GM12801 (cell line): ENCODE results near the gene COL13A1.

ENCODE experiments used
- CTCF ChIP-seq: IDR thresholded peaks from one replicate; pipeline ENCODE4 v1.5.1; 2011; ENCODE audit warnings: control low read depth; ENCODE audit not compliant: insufficient read length; ENCODE audit errors: extremely low read depth

COL13A1 gene

GRCh38 chr10:69760072-69760471 is 41.6 kb upstream of the COL13A1 start:
- no peak for TF ChIP-seq CTCF

- no peak for TF ChIP-seq CTCF
These were observed 40.4 kb upstream of the COL13A1 start for GRCh38 chr10:69761320-69761719.

GRCh38 chr10:69766161-69766910 is 35.4 kb upstream of the COL13A1 start:
- no peak for TF ChIP-seq CTCF

- TF ChIP-seq CTCF: no peak
These were observed 33.9 kb upstream of the COL13A1 start for GRCh38 chr10:69767793-69768192.

- no peak for TF ChIP-seq CTCF
These were observed 33.3 kb upstream of the COL13A1 start for GRCh38 chr10:69768386-69768785.

DNA sequence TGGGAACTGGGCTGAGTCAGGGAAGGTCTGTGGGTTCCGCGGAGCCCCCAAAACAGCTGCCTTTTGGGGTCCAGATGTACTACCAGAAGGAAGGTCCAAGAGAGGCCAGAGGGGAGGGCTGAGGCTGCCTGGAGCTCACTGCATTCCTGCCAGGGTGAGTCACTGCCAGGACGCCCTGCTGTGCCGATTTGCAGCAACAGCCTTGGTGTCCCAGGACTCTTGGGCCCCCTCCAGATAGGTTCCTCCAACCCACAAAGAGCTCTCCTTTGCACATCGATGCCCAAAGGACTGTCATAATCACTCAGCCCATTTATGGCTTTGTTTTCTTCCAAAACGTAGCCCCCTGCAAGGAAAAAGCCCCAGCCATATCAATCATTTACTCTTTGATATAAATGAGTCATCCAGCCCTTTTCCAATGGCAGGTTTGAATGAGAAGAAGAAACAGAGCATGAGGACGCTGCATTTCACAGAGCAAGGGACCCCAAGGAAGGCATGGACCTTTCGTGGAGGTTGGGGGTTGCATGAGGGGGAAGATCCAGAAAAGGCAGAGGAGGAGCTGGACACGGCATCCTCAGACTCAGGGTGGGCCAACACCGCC is 32.2 kb upstream of the COL13A1 start:
- no peak for TF ChIP-seq CTCF

- TF ChIP-seq CTCF: no peak
These were observed 28.6 kb upstream of the COL13A1 start for GRCh38 chr10:69772933-69773704.
